Loucy (cell line): ENCODE results near the gene CPT1B.
A peak's percentile ranks its signal among the peaks of the same experiment; 100 is the strongest.

Experiments used
- H2AFZ ChIP-seq: fragments of 200-600 bp; sonication (generic); 2 replicates; pipeline ENCODE4 v1.6.0; 2016; ENCODE audit warnings: antibody characterized with exemption, mild to moderate bottlenecking, low read length, moderate library complexity
- H3F3A ChIP-seq: fragments of 200-600 bp; 2 replicates; pipeline ENCODE4 v1.6.0; 2016; ENCODE audit warnings: antibody characterized with exemption, low read depth, mild to moderate bottlenecking
- H3K27me3 ChIP-seq: fragments of 200-600 bp; sonication (generic); 2 replicates; pipeline ENCODE4 v1.6.1; 2014; ENCODE audit warnings: low read length, mild to moderate bottlenecking; ENCODE audit not compliant: insufficient read depth, poor library complexity, severe bottlenecking
- H3K36me3 ChIP-seq: fragments of 200-600 bp; sonication (generic); 2 replicates; pipeline ENCODE4 v1.6.1; 2016; ENCODE audit warnings: low read length; ENCODE audit not compliant: insufficient read depth
- H3K4me1 ChIP-seq: fragments of 200-600 bp; sonication (generic); 2 replicates; pipeline ENCODE4 v1.5.1; 2014; ENCODE audit warnings: low read length, mild to moderate bottlenecking; ENCODE audit not compliant: insufficient read depth, poor library complexity, severe bottlenecking
- H3K4me2 ChIP-seq: fragments of 200-600 bp; sonication (generic); 2 replicates; pipeline ENCODE4 v1.6.0; 2014; ENCODE audit warnings: antibody characterized with exemption, low read length, low read depth, mild to moderate bottlenecking; ENCODE audit not compliant: poor library complexity, severe bottlenecking
- H3K4me3 ChIP-seq: fragments of 200-600 bp; sonication (generic); 2 replicates; pipeline ENCODE4 v1.5.1; 2014; ENCODE audit warnings: low read length, mild to moderate bottlenecking, mixed read lengths; ENCODE audit not compliant: poor library complexity, severe bottlenecking
- H3K79me2 ChIP-seq: fragments of 200-600 bp; sonication (generic); 2 replicates; pipeline ENCODE4 v1.6.1; 2014; ENCODE audit warnings: low read length; ENCODE audit not compliant: insufficient read depth
- H3K9ac ChIP-seq: fragments of 200-600 bp; sonication (generic); 2 replicates; pipeline ENCODE4 v1.6.0; 2014; ENCODE audit warnings: mild to moderate bottlenecking, low read depth, low read length, moderate library complexity; ENCODE audit not compliant: poor library complexity, severe bottlenecking
- H3K9me2 ChIP-seq: fragments of 200-600 bp; sonication (generic); replicated peaks from 2 replicates; pipeline ENCODE4 v1.6.1; 2016; ENCODE audit warnings: low read depth, low read length, mixed read lengths
- H3K9me3 ChIP-seq: fragments of 200-600 bp; sonication (generic); 2 replicates; pipeline ENCODE4 v1.6.1; 2014; ENCODE audit warnings: mild to moderate bottlenecking, antibody characterized with exemption, low read length, low read depth; ENCODE audit not compliant: insufficient read depth
- H4K20me1 ChIP-seq: fragments of 200-600 bp; sonication (generic); 2 replicates; pipeline ENCODE4 v1.6.0; 2014; ENCODE audit warnings: antibody characterized with exemption, low read length, mild to moderate bottlenecking; ENCODE audit not compliant: insufficient read depth, poor library complexity, severe bottlenecking
- CTCF ChIP-seq: fragments of 200-600 bp; sonication (generic); conservative IDR thresholded peaks from 2 replicates; pipeline ENCODE4 v1.5.1; 2014; ENCODE audit warnings: mild to moderate bottlenecking, antibody characterized with exemption, low read length
- EZH2phosphoT487 ChIP-seq: fragments of 200-600 bp; IDR thresholded peaks from 2 replicates; pipeline ENCODE4 v1.6.1; 2018; ENCODE audit warnings: antibody characterized with exemption, mild to moderate bottlenecking, moderate library complexity, borderline replicate concordance

CPT1B gene

DNA sequence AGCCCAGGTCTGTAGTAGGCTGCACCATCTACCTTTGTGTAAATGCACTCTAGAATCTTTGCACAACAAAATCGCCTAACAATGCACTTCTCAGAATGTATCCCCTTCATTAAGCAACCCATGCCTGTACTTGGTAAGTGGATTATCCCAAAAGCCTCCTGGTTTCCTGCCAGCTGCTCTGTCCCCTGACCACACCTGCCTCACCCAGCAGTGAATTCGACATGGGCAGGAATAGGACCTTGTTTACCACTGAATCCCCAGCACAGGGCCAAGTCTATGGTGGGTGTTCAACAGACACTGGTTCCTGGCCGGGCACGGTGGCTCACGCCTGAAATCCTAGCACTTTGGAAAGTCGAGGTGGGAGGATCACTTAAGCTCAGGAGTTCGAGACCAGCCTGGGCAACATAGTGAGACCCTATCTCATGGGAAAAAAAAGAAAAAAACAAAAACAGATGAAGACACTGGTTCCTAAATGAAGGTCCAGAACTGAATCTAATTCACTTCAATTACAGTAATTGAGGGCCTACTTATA is 10.4 kb downstream of the CPT1B start:
- H3K27me3 ChIP-seq = no peaks in the 10 kb centered on the region
- H3K36me3 ChIP-seq = peaks cover 8% of the 10 kb centered on the region; the same call in 1 of the 2 replicates
- no peak for TF ChIP-seq CTCF
- TF ChIP-seq EZH2phosphoT487 = no peak
- H3K9ac ChIP-seq = no peak overlapping the region
- H3K9me3 ChIP-seq = no peaks in the 10 kb centered on the region
- H2AFZ ChIP-seq = no peak overlapping the region
- H3K79me2 ChIP-seq = no peaks in the 10 kb centered on the region
- no peaks in the 10 kb centered on the region for H3K9me2 ChIP-seq
- H3K4me2 ChIP-seq = no peak overlapping the region
- H4K20me1 ChIP-seq = no peaks in the 10 kb centered on the region
- no peak overlapping the region for H3K4me3 ChIP-seq
- no peaks in the 10 kb centered on the region for H3F3A ChIP-seq
- peaks cover 7% of the 10 kb centered on the region for H3K4me1 ChIP-seq

DNA sequence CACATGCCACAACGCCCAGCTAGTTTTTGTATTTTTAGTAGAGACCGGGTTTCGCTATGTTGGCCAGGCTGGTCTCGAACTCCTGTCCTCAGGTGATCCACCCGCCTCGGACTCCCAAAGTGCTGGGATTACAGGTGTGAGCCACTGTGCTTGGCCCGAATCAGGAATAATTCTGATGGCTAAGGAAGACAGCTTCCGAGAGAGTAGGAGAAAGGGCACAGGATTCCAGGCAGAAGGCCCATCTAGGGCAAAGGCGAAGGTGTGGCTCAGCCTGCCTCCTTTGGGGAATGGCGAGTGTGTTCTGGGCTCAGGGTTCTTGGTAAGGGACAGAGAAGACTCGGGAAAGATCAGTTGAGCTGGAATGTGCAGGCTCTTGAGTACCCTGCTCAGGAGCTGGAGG is 13.9 kb downstream of the CPT1B start:
- no peak for TF ChIP-seq EZH2phosphoT487
- no peak for TF ChIP-seq CTCF
- Histone ChIP-seq H3K9me3 (no peaks in the 10 kb centered on the region), H2AFZ (no peak overlapping the region), H3K9me2 (no peaks in the 10 kb centered on the region), H3K36me3 (no peaks in the 10 kb centered on the region; the same call in 1 of the 2 replicates), H3K4me2 (no peak overlapping the region), H3K4me3 (no peak overlapping the region), H3K9ac (no peak overlapping the region), H3K79me2 (no peaks in the 10 kb centered on the region), H3K27me3 (no peaks in the 10 kb centered on the region), H4K20me1 (no peaks in the 10 kb centered on the region), H3K4me1 (peaks cover 10% of the 10 kb centered on the region), H3F3A (no peaks in the 10 kb centered on the region)

DNA sequence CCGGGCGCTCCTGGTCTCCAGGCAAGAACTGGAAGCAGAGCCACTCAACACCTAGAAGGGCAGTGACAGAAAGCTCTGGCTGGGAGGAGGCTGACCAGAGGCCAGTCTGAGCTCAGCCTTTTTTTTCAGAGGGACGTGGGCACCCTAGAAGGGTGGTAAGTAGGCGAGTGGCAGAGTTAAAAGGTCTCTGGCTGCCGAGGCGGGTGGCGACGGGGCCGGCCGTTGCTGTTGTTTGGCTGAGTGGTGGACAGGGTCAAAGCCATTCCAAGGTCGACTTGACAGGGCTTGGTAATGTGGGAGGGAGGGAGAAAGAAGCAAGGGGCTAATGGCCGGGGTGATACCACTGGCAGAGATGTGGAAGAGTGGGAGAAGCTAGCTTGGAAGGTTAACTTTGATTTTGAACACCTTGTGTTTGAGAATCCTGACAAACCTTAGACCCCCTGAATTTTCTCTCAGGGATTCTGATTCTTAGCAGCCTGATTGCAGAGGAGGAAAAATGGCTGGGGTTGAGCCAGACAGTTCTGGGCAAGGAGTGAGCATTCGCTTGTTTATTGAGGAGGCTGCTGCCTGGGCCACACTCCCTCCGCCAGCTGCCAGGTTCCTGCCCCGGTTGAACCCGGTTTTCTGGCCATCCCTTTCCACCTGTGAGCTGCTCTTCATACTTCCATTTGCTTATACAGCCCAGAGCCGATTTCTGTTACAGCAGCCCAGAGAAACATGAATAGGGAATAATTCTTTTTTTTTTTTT is 14.6 kb downstream of the CPT1B start:
- no peaks in the 10 kb centered on the region for H3K79me2 ChIP-seq
- no peaks in the 10 kb centered on the region for H4K20me1 ChIP-seq
- H2AFZ ChIP-seq = peak overlapping the region; percentile 77
- peak overlapping the region; percentile 73 for H3K4me3 ChIP-seq
- no peaks in the 10 kb centered on the region for H3K27me3 ChIP-seq
- H3F3A ChIP-seq = no peaks in the 10 kb centered on the region
- no peaks in the 10 kb centered on the region for H3K9me3 ChIP-seq
- peaks cover 10% of the 10 kb centered on the region for H3K4me1 ChIP-seq
- H3K36me3 ChIP-seq = no peaks in the 10 kb centered on the region
- peak overlapping the region; percentile 83 for H3K4me2 ChIP-seq
- H3K9ac ChIP-seq = peak overlapping the region; percentile 28
- no peaks in the 10 kb centered on the region for H3K9me2 ChIP-seq
- TF ChIP-seq EZH2phosphoT487 (no peak), CTCF (no peak)
